IMR-90 (cell line): Measurements from ENCODE around the gene NSUN6.

Source experiments
- CTCF ChIP-seq: conservative IDR thresholded peaks from 2 replicates; pipeline ENCODE4 v1.5.1; 2012; ENCODE audit warnings: mild to moderate bottlenecking, low read depth, low read length, improper control_type of control experiment
- POLR2A ChIP-seq: IDR thresholded peaks from 2 replicates; pipeline ENCODE4 v1.6.1; 2012; ENCODE audit warnings: mild to moderate bottlenecking, low read depth, low read length

GRCh38 chr10:18625886-18626285 is 25.5 kb downstream of the NSUN6 start:
- TF ChIP-seq CTCF (no peak), POLR2A (no peak)
